ENCODE data around the gene PIK3C3.
"Not testable (repeated sequence)": the region's sequence is repeated elsewhere in the genome, so short reads cannot be mapped to it uniquely, and the experiment has no call there.

PIK3C3 gene

DNA sequence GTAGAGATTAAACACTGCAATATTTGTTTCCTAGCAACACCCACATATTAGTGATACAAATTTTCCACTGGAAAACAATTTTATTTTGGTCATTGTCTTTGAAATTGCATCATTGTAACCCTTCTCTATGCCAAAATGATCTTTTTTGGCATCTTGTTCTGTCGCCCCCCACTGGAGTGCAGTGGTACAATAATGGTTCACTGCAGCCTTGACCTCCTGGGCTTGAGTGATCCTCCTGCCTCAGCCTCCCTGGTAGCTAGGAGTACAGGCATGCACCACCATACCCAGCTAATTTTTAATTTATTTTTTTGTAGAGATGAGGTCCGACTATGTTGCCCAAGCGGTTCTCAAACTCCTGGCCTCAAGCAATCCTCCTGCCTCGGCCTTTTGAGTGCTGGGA is 117.4 kb downstream of the PIK3C3 start:
- DNase-seq (ENCODE audit: low read depth) = no peak

DNA sequence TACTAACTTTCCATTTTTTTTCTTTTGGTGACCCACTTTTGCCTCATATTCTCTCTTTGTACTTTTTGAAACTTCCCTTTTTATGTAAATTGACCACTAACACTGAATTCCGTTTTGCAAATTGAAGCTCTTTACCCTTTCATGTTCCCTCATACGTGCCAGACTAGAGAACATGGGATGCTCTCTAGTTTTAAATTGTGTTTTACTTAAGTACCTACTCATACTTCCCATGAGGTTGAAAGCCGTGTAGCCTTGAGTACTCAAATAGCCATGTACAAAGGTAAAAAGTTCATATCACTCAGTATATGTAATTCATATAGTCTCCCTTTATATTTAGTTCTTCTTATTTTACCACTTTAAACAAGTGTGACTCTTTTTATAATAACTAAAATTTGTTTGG is 119.7 kb downstream of the PIK3C3 start:
- DNase-seq (ENCODE audit: low read depth) = no peak

DNA sequence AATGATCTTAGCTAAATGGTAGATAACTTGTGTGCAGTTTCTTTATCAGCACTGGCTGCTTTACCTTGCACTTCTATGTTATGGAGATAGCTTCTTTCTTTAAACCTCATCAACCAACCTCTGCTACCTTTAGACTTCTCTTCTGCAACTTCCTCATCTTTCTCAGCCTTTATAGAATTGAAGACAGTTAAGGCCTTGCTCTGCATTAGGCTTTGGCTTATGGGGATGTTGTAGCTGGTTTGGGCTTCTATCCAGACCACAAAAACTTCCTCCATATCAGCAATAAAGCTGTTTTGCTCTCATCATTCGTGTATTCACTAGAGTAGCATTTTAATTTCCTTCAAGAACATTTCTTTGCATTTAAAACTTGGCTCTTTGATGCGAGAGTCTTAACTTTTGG is 123.7 kb downstream of the PIK3C3 start:
- DNase-seq (ENCODE audit: low read depth) = no peak

DNA sequence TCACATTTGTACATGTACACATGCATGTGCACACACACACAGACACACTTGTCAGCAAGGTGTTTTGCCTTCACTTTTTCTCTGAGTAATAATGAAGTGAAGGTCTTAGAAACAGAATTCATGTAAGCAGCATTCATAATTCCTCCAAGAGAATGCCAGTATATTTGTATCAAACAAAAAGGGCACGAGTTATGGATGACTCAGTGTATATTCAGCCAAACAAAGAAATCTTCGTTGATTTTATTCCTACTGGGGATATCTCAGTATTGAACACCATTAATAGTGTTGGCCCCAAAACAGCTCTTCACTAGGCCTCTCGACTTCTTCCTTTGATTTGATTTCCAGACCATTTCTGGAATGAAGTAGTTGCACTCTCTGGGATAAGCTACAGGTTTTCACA is 125.3 kb downstream of the PIK3C3 start:
- DNase-seq (ENCODE audit: low read depth) = peak; percentile 42

DNA sequence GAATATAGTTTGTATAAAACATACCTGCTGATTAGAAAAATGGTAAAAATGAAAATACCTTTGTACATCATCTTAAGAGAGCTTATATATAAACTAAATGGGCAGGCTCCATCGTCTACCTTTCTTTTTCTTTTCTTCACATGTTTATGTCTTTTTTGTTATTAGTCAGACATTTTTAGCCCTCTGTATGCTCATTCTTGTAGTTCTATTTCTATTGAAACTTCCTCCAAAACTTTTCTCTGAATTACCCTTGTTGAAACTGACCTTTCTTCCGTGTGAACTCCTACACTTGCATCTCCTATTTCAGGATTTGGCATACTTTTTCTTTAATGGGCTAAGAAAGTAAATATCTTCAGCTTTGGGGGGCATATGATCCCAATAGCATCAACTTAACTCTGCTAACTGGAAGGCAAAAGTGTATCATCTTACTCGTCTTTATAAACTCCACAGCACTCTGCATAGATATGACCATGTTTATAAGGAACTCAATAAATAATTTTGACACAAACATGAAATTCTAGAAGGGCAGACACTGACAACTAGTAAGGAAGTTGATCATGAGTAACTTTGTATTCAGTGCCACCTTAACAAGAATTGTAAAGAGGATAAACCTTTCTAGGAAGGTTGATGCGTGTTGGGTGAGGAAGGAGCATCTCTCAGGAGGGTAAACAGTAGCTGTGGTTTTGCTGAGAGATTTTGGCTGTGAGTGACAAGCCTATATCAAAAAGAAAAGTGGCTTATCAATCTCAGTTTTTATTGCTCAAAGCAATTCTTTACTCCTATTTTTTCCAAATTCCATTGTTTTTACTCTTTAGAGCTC is 127.6 kb downstream of the PIK3C3 start:
- no peak for DNase-seq (ENCODE audit: low read depth)

DNA sequence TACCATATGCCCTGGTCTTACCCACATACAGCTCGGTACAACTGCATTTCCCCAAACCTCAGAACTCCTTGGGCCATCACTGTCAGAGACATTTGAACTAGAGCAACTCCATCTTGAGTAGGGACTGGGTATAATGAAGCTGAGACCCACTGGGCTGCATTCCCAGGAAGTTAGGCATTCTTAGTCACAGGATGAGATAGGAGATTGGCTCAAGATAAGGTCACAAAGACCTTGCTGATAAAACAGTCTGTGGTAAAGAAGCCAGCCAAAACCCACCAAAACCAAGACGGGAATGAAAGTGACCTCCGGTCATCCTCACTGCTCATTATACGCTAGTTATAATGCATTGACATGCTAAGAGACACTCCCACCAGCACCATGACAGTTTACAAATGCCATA is 131.3 kb downstream of the PIK3C3 start:
- peak; percentile 67 for DNase-seq (ENCODE audit: low read depth)

DNA sequence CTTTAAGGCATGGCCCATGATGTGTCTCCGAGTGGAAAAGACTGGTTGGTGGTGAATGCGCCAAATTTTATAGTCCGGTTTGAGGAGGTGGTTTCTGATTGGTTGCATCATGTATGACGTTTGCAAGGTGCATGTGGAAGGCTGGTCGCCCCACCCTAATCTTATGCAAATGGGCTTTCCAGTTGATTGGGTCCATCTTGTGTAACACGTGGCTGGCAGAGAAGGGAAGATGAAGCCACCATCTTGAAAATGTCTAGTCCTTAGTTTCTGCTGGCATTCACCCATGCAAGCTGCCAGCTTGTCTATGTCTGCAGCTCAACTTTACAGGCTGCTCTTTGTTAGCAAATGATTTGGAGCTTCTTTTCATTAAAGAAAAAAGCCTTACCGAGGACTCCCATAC is 132.2 kb downstream of the PIK3C3 start:
- DNase-seq (ENCODE audit: low read depth) = no peak

DNA sequence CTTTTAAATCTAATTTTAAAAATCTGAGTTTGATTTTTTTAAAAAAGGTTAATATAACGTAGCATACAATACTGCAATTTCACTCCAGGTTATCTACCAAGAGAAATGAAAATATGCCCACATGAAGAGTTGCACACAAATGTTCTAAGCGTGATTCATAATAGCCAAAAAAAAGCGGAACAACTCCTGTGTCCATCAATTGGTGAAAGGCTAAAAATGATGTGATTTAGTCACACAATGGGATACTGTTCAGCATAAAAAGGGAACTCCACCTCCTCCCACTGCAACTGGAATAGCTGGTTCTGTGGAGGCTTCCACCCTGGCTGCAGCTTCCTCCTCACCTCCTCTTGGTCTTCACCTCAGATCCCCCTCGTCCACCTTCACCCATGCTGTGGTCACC is 132.8 kb downstream of the PIK3C3 start:
- DNase-seq (ENCODE audit: low read depth) = no peak

DNA sequence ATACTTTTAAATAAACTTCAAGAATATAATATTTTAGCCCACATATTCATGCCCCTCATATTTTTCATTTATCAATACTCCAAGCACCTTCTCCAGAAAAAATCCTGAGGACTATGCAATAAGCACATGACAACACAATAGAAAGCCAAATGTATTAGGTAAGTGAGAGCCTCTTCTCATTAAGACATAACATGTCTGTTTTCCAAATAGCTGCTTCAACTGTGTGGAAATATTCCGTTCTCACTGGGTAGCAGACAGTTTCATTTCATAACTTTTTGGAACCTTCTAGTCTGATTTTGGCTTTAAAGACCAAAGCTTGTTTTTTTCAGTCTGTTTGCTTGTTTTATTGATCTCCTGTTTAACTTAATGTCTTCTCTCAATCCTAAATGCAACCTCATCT is 137.8 kb downstream of the PIK3C3 start:
- no peak for DNase-seq (ENCODE audit: low read depth)

DNA sequence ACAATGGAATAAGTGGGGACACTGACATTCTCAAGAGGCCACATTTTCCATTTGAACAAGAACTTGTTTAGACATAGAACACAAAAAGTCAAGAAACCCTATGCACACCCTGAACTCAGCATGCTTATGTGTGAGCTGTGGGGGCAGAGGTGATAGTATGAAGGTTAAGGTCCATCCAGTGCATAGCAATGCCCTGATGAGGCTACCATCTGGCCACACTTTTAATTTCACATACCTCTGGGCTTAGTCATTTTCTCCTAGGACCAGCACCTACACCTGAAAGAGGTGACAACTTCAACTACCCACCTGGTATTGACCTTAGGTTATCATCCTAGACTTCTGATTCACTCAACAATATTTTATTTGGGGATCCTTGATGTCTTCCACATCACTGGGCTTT is 139.8 kb downstream of the PIK3C3 start:
- no peak for DNase-seq (ENCODE audit: low read depth)

DNA sequence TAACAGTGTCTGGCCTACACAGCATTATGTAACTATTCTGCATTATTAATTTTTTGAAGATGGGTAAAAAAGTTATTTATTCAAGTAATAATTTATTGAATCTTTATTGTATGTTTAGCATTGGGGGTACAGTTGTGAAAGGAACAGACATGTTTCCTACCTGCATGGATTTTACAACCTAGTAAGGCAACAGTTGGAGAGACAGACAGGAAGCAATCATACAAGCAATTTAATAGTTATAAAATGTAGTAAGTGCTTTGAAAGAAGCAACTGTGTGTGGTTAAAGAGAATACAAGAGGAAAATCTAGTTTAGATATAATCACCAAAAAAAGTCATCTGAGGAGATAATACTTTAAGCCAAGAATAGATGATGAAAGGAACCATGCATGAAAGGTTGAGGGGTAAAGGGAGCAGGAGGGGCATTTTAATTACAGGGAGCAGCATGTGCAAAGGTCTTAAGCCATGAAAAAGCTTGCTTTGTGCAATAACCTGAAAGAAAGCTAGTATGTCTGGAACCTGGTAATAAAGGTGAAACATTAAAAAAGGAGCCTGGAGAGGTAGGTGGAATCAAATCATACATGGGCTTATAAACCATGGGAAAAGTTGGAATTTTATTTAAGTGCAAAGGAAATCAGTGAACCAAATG is 140.8 kb downstream of the PIK3C3 start:
- DNase-seq (ENCODE audit: low read depth) = no peak

DNA sequence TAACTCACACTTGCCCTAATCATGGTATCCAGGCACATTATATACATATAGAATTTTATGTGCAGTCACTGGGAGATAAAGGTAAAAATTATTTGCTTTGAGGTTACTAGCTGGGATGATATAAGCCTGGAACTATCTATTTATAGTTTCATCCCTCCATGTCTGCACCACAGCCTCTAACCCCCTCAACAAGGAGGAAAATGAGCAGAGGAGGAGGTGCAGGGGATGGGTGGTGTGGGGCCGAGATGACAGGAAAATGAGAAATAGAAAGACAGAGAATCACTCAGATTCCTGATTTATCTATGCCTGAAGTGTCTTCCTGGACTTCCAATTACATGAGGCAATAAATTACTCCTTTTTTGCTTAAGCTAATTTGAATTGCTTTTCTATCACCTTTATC is 145.2 kb downstream of the PIK3C3 start:
- DNase-seq (ENCODE audit: low read depth) = no peak

DNA sequence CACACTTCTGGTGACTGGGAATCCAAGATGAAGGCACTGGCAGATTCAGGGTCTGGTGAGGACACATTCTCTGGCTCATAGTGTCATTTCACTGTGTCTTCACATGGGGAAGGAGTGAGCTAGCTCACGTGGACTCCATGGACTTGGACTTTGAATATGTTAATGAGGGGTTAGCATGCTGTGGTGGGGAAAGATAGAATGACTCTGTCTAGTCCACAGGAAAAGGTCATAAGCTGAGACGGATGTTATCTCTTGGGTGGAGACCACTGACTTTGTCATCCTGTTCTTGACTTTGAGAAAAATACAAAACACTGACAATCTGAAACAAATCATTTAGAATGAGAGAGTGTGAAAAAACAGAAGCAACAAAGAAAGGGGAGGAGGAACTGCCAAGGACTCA is 145.9 kb downstream of the PIK3C3 start:
- no peak for DNase-seq (ENCODE audit: low read depth)

DNA sequence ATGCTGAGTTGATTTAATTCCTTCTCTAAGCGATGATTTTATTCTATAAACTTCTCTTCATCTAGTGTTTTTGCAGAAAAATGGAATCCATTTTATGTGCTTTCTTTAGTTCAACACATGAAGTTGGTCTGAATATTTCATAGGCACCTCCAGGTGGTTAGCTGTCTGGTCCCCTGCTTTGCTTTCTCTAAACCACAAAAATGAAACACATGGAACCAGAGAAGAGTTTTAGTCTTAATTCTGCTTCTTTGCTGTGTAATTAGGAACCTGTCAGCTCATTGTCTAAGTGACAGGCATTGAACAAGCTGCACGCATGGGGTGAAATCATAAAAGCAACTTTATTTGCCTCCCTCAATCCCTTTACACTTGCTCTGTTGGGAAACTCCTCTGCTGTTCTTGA is 150.4 kb downstream of the PIK3C3 start:
- DNase-seq (ENCODE audit: low read depth) = no peak

DNA sequence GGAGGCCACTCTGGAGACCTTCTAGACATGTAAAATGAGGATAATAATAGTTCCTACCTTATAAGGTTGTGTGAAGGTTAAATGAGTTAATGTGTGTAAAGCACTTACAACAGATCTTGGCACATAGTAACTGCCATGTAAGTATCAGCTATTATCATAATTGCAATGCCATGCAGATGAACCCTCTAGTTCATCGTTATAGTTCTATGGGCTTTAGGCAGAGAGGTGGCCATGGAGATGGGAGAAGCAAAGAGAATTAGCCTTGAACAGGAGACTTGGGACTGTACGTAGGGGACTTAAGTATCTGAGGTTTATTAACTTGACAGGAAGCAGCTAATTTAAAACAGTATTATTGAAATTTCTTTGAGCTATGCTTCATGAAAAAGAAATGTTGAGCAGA is 151.8 kb downstream of the PIK3C3 start:
- DNase-seq (ENCODE audit: low read depth) = no peak

DNA sequence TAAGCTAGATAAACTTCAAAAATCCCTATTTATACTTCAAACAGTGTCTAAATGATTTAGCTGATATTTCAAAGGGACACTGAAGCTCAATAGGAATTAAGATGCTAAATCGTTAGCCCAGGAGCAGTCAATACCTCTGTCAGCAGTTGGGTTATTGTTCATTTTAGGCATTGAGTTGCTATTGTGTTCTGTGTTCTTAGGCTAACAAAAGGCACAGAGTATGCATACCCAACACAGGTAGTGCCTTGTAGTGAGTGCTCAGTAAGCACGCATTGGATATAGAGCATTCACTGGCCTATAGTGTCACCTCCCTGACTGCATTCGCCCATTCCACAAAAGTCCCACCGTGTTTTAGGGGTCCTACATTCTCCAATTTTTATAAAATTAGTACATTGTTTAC is 152.3 kb downstream of the PIK3C3 start:
- DNase-seq (ENCODE audit: low read depth) = no peak

DNA sequence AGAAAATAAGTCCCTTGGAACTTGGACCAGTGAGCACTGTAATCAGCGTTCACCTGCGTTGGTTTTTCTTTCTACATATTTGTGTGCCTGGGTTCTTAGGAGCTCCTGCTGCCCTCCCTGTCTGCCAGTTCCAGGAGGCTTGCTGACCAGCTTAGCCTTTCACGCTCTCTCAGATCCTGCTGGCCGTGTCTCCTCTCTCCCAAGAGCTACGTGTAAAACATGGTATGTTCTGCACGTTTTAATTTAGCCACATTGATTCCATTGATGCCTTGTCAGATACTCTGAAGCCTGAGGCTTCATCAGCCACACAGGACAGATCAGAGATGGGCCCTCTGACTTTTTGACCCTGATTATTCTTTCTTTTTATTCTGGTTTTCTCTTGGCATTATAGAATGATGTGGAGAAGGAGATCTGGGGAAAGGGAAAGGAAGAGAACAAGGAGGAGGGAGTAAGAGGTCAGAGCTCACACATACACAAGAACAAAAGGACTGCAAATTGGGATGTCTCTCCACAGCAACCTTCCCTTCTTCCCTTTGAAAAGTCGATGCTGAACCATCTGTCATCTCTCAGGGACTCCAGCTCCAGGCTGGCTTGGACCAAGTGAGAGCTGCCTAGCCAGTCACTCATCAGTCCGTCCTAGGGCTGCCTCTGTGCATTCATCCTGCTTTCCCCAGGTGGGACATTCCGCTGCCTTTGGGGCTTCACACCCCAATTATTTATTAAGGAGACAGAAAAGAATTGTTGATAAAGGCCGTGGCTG is 152.8 kb downstream of the PIK3C3 start:
- no peak for DNase-seq (ENCODE audit: low read depth)

DNA sequence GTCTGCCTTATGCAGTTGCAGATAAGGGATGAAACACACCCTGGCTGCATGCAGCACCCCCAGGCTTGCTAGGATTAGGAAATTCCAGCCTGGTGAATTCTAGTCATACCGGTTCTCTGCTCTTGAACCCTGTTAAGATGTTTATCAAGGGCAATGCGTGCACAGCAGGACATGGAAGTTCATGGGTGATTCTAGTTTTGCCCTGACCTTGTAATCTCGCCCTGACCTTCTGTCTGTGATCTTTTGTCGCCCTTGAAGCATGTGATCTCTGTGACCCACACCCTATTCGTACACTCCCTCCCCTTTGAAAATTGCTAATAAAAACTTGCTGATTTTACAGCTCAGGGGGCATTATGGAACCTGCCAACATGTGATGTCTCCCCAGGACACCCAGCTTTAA is 157.1 kb downstream of the PIK3C3 start:
- DNase-seq (ENCODE audit: low read depth) = not testable (repeated sequence)

DNA sequence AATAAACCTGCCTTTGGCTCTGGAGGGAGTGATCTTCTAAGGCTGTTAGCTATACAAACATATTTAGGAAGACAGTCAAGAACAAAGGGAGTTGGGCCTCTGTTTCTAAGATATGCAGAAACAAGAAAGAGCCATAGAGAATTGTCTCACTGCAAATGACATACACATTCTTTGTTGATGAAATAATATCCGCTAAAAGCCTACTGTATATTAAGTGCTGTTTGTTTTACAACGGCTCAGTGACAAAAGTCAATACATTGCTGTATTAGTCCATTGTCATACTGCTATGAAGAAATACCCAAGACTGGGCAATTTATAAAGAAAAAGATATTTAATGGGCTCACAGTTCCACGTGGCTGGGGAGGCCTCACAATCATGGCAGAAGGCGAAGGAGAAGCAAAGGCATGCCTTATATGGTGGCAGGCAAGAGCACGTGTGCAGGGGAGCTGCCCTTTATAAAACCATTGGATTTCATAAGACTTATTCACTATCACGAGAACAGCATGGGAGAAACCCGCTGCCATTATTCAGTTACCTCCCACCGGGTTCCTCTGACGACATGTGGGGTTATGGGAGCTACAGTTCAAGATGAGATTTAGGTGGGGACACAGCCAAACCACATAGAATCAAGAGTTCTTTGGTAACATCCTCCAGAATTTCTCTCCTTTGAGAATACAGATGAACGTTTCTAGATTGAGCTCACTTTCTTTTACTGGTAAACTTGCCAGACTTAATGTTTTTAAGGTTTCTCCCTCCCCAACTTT is 157.8 kb downstream of the PIK3C3 start:
- DNase-seq (ENCODE audit: low read depth) = no peak

DNA sequence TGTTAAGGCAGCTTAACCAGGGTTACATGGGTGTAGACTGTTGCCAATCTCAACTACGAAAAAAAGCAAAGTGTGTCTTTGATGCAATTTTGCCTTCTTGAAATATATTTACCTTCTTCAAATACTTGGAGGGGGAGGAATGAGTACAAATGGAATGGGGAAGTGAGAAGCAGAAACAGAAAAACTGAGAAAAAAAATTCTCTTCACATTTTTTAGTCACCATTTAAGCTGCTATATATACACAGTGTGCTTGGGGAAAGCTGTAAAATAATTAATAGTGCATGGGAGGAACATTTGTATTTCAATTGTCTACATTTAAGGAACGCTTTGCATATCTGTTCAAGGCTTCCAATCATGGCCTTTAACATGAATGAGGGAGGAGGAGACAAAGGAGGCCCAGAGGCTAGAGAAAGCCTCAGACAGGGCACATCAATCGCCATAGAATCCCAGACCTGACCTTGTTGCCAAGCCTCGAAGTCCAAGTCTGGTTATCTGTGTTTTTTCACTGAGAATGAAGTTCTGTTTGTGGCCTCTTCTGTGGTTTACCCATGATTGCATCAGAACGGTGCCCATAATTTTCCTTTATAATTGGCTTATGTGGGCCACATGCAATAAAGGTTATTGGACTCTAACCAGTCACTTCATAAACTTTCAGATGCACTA is 158.6 kb downstream of the PIK3C3 start:
- DNase-seq (ENCODE audit: low read depth) = peak; percentile 18

DNA sequence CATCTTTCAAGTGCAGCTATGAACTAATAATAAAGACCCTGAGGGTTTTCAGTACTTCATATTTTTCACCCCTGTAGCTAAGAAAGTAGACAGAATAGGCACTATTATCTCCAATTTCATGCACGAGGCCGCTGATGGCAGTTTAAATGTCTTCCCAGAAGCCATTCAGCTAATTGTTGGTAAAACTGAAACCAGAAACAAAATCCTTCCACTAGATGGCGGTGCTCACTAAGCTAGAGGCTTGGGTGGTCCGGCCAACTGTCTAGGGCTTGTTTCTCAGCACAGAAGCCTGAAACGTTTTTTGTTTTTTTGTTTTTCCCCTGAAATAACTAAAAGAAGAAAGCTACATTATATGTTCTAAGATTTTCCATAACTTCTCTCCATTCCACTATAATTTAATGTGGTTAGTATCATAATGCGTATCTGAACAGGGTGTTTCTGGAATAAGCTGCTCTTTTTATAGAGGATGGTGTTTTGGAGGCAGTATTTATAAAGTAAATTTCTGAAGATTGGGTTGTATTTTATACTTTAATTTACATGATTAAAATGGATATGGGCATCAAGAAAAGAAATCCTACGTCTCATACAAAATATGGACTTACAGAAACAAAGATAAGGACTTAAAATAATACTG is 159.4 kb downstream of the PIK3C3 start:
- peak; percentile 81 for DNase-seq (ENCODE audit: low read depth)
